GM06990 (cell line): ENCODE measurements around the gene DCLK2.

ENCODE experiments used
- DNase-seq: peaks from one replicate; pipeline ENCODE4 v3.0.0-alpha.2; 2011; ENCODE audit not compliant: insufficient read length; ENCODE audit errors: extremely low read depth
- H3K27me3 ChIP-seq: replicated peaks from 2 replicates; pipeline ENCODE4 v1.6.0; 2011; ENCODE audit warnings: low read length; ENCODE audit not compliant: control insufficient read depth, insufficient read depth
- H3K36me3 ChIP-seq: 2 replicates; pipeline ENCODE4 v1.5.1; 2011; ENCODE audit warnings: low read length; ENCODE audit not compliant: control insufficient read depth, insufficient read depth
- H3K4me3 ChIP-seq: replicated peaks from 2 replicates; pipeline ENCODE4 v1.5.1; 2011; ENCODE audit warnings: low read depth, mild to moderate bottlenecking, control low read depth, low read length
- CTCF ChIP-seq: IDR thresholded peaks from 2 replicates; pipeline ENCODE4 v1.5.1; 2011; ENCODE audit warnings: low read length, control low read depth, mild to moderate bottlenecking, inconsistent platforms; ENCODE audit not compliant: insufficient read depth, poor library complexity, severe bottlenecking

DCLK2 gene

GRCh38 chr4:150078041-150078578 lies at the start of gene DCLK2:
Gene DCLK2, plus strand, starts transcription at chr4:150078445. Its CDS starts 583 bp downstream, at chr4:150079028.
- peak within 1 kb of the TSS; percentile 16; the same call in 1 of the 2 replicates for H3K4me3 ChIP-seq
- H3K27me3 ChIP-seq = no peaks in the 10 kb centered on the region; the same call in 1 of the 2 replicates
- no peaks in the 10 kb centered on the region for H3K36me3 ChIP-seq
- DNase-seq = no peak
- TF ChIP-seq CTCF = no peak

- Histone ChIP-seq H3K4me3 (no peak overlapping the region), H3K27me3 (no peaks in the 10 kb centered on the region; the same call in 1 of the 2 replicates), H3K36me3 (no peaks in the 10 kb centered on the region)
- TF ChIP-seq CTCF = no peak
- no peak for DNase-seq
Observed at GRCh38 chr4:150032541-150032940, 45.7 kb upstream of the DCLK2 start.

GRCh38 chr4:150033081-150033480 lies 45.2 kb upstream of the DCLK2 start:
- no peak for TF ChIP-seq CTCF

GRCh38 chr4:150033901-150034300 lies 44.3 kb upstream of the DCLK2 start:
- Histone ChIP-seq H3K36me3 (no peaks in the 10 kb centered on the region), H3K27me3 (no peaks in the 10 kb centered on the region; the same call in 1 of the 2 replicates), H3K4me3 (no peak overlapping the region)
- DNase-seq = no peak
- no peak for TF ChIP-seq CTCF

More at GRCh38 chr4:150033081-150033480, 45.2 kb upstream of the DCLK2 start:
- no peak for DNase-seq
- Histone ChIP-seq H3K36me3 (no peaks in the 10 kb centered on the region), H3K4me3 (no peak overlapping the region), H3K27me3 (no peaks in the 10 kb centered on the region; the same call in 1 of the 2 replicates)

- no peak for TF ChIP-seq CTCF
- no peaks in the 10 kb centered on the region for H3K36me3 ChIP-seq
- H3K4me3 ChIP-seq = no peak overlapping the region
- H3K27me3 ChIP-seq = no peaks in the 10 kb centered on the region; the same call in 1 of the 2 replicates
- DNase-seq = no peak
Observed at GRCh38 chr4:150037251-150037856, 40.9 kb upstream of the DCLK2 start.
